Aorta (tissue), 5 donors: Measurements from ENCODE around the gene HYAL3. TPM values are rescaled to one million over a fixed set of nuclear protein-coding genes. Genes with fewer than 3 reads are reported as not detected.

Experiments used
- ATAC-seq: fragments of 200-7000 bp; cut with Tn5 transposase; one replicate; pipeline ENCODE4 v1.9.1; 2022; ENCODE audit warnings: moderate library complexity; ENCODE audit not compliant: low FRiP score
- DNase-seq, 2 donors: peaks; one replicate each; pipeline ENCODE4 v3.0.0-alpha.2; 2020
- H3K27ac ChIP-seq, 2 donors: one replicate each; pipeline ENCODE4 v1.5.1; 2013; ENCODE audit warnings: low read length in 2 of 2, mild to moderate bottlenecking in 2 of 2, moderate library complexity in 2 of 2, control low read depth in 1 of 2, inconsistent platforms in 1 of 2, low read depth in 1 of 2
- H3K27me3 ChIP-seq, 2 donors: one replicate each; pipeline ENCODE4 v1.6.1; 2013; ENCODE audit warnings: control low read depth in 1 of 2, low read length in 1 of 2, mild to moderate bottlenecking in 1 of 2, moderate library complexity in 1 of 2; ENCODE audit not compliant: insufficient read depth in 2 of 2, control insufficient read depth in 1 of 2
- H3K36me3 ChIP-seq, 2 donors: one replicate each; pipeline ENCODE4 v1.6.1; 2013; ENCODE audit warnings: control low read depth in 1 of 2, low read length in 1 of 2, mild to moderate bottlenecking in 1 of 2; ENCODE audit not compliant: insufficient read depth in 2 of 2, control insufficient read depth in 1 of 2
- H3K4me1 ChIP-seq, 2 donors: one replicate each; pipeline ENCODE4 v1.6.1; 2013; ENCODE audit warnings: low read length in 2 of 2, control low read depth in 1 of 2, mild to moderate bottlenecking in 1 of 2, moderate library complexity in 1 of 2; ENCODE audit not compliant: insufficient read depth in 2 of 2, control insufficient read depth in 1 of 2
- H3K4me3 ChIP-seq, 2 donors: one replicate each; pipeline ENCODE4 v1.5.1; 2013; ENCODE audit warnings: low read length in 2 of 2, control low read depth in 1 of 2, mild to moderate bottlenecking in 1 of 2
- H3K9me3 ChIP-seq: one replicate; pipeline ENCODE4 v1.6.1; 2013; ENCODE audit warnings: mild to moderate bottlenecking, low read length; ENCODE audit not compliant: control insufficient read depth
- WGBS, 2 donors: extraction: QIAGEN DNeasy Blood & Tissue Kit; methylation state at CpG; one replicate each; pipeline ENCODE4 v1.1.7; 2013; 5-methylcytosine and 5-hydroxymethylcytosine counted together
- intact Hi-C, 2 donors: fragments of 100-400 bp; cut with DNase I; formaldehyde crosslinking; loops; one replicate each; pipeline versions ENCODE4 v1.14.2 to v1.15.0; 2022
- polyA plus RNA-seq, 2 donors: library from polyadenylated mRNA; stranded (reverse); fragments of 200-250 nt; gene quantifications; one replicate each; pipeline ENCODE4 v1.2.3, GENCODE V29; 2013
- total RNA-seq, 2 donors: library from RNA; stranded (reverse); fragmentation: NEBNext Ultra II Directional; extraction: Animal tissue kit (Norgen Biotek cat#: 25700); gene quantifications; one replicate each; pipeline ENCODE4 v1.2.1, GENCODE V29; 2021
- donor health status: healthy with polysubstance abuse.
- donor health status: Bipolar disorder and iron deficiency.
- donor health status: DM: no; HTN: no; CAD: no.
- donor health status: DM: no; HTN: no; CAD: no.
- donor health status: DM: yes; HTN: yes; CAD: no.

HYAL3 gene
- total and polyA plus RNA-seq, 4 donors, result 0.63 to 5.1 (median 2.5) TPM

GRCh38 chr3:50324351-50325112 is 25.3 kb upstream of the HYAL3 start:
- DNase-seq, result peak in 1 of 2 donors; percentile 74
- intact Hi-C loops, result no loop called here
- no peaks in the 10 kb centered on the region for H3K36me3 ChIP-seq
- H3K4me3 ChIP-seq, result no peak overlapping the region
- no peaks in the 10 kb centered on the region for H3K9me3 ChIP-seq
- no peak for ATAC-seq
- H3K27me3 ChIP-seq, result no peaks in the 10 kb centered on the region
- 49 to 50% methylated on average over 4 of the region's 4 CpGs for WGBS, 2 donors
- H3K4me1 ChIP-seq, result no peaks in the 10 kb centered on the region
- H3K27ac ChIP-seq, result no peak overlapping the region

- peak in 1 of 2 donors; percentile 63 for DNase-seq
- peak; percentile 1 for ATAC-seq
- H3K36me3 ChIP-seq, result no peaks in the 10 kb centered on the region
- H3K27ac ChIP-seq, result no peak overlapping the region
- intact Hi-C loops, result no loop called here
- no peaks in the 10 kb centered on the region for H3K4me1 ChIP-seq
- WGBS, 2 donors, result 69 to 70% methylated on average over 5 of the region's 5 CpGs
- H3K4me3 ChIP-seq, result no peak overlapping the region
- H3K9me3 ChIP-seq, result no peaks in the 10 kb centered on the region
- H3K27me3 ChIP-seq, result no peaks in the 10 kb centered on the region
Observed at GRCh38 chr3:50323614-50324199, 24.5 kb upstream of the HYAL3 start.

GRCh38 chr3:50323092-50323600 is 23.9 kb upstream of the HYAL3 start:
- intact Hi-C loops, result no loop called here
- H3K9me3 ChIP-seq, result no peaks in the 10 kb centered on the region
- ATAC-seq (no peak), DNase-seq (peak in 1 of 2 donors; percentile 62)
- H3K4me3 ChIP-seq, result no peak overlapping the region
- no peaks in the 10 kb centered on the region for H3K36me3 ChIP-seq
- WGBS, 2 donors, result 61 to 69% methylated on average over 4 of the region's 4 CpGs
- no peak overlapping the region for H3K27ac ChIP-seq
- H3K27me3 ChIP-seq, result no peaks in the 10 kb centered on the region
- no peaks in the 10 kb centered on the region for H3K4me1 ChIP-seq

GRCh38 chr3:50322386-50323091 is 23.3 kb upstream of the HYAL3 start, which contains the start of gene HYAL2:
HYAL2 (minus strand) TSS chr3:50322745; CDS start chr3:50320489, 2,256 bp downstream.
- Histone ChIP-seq H3K4me1 (no peaks in the 10 kb centered on the region), H3K27me3 (no peaks in the 10 kb centered on the region), H3K4me3 (peak within 1 kb of the TSS in 1 of 2 donors; percentile 83), H3K9me3 (no peaks in the 10 kb centered on the region), H3K27ac (peak within 1 kb of the TSS in 1 of 2 donors; percentile 48), H3K36me3 (no peaks in the 10 kb centered on the region)
- intact Hi-C loops, result no loop called here
- 51 to 55% methylated on average over 28 to 31 of the region's 31 CpGs for WGBS, 2 donors
- DNase-seq, result peak in 1 of 2 donors; percentile 60
- peak; percentile 16 for ATAC-seq

GRCh38 chr3:50322115-50322385 is 22.8 kb upstream of the HYAL3 start:
- intact Hi-C loops, result no loop called here
- WGBS, 2 donors, result 14 to 19% methylated on average over 14 of the region's 14 CpGs

DNA sequence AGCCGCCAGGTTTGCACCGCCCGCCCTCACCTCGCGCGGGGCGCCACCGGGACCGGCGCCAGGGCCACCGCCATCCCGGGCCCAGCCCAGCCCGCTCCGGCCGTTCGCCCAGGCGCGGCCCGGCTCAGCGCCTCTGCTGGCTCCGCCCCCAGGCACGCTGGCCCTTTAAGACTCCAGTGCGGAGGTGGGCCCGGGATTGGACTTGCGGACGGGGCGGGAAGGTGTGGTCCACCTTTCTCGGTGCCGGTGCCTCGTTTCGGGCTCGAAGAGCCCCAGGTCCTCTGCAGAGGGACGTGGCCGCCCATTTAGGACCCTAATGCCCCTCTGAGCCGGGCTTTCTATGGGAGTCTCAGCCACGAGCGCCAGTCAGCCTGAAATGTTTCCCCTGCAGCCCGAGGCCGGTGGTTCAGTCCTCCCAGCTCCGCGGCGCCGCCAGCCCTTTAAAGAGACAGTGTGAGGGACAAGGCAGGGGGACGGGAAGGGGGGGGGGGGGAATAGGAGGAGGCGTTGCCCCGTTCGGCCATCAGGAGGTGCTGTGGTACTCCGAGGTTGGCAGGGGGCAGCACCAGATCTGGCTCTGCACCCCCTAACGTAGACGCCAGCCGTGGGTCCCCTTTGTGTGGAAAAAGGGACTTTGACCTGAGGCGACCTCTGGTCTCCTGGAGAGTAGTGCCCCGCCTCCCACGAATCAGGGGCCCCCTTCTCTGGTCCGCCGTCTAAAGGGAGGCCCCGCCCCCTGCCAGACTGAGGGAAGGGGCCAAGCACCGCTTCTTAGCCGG is 22.3 kb upstream of the HYAL3 start:
- WGBS, 2 donors, result 1% methylated on average over 50 to 59 of the region's 59 CpGs
- H3K27ac ChIP-seq, result peak overlapping the region; percentile 48 to 85
- peak overlapping the region; percentile 67 to 83 for H3K4me3 ChIP-seq
- no peaks in the 10 kb centered on the region for H3K9me3 ChIP-seq
- no peaks in the 10 kb centered on the region for H3K36me3 ChIP-seq
- intact Hi-C loops, result no loop called here
- DNase-seq (peak; percentile 94 to 95), ATAC-seq (peak; percentile 90)
- no peaks in the 10 kb centered on the region for H3K27me3 ChIP-seq
- no peaks in the 10 kb centered on the region for H3K4me1 ChIP-seq

More at GRCh38 chr3:50322115-50322385, 22.8 kb upstream of the HYAL3 start:
- no peaks in the 10 kb centered on the region for H3K4me1 ChIP-seq
- H3K4me3 ChIP-seq, result no peak overlapping the region
- no peak overlapping the region for H3K27ac ChIP-seq
- H3K9me3 ChIP-seq, result no peaks in the 10 kb centered on the region
- no peak for ATAC-seq
- H3K27me3 ChIP-seq, result no peaks in the 10 kb centered on the region
- H3K36me3 ChIP-seq, result no peaks in the 10 kb centered on the region
- DNase-seq, result no peak

DNA sequence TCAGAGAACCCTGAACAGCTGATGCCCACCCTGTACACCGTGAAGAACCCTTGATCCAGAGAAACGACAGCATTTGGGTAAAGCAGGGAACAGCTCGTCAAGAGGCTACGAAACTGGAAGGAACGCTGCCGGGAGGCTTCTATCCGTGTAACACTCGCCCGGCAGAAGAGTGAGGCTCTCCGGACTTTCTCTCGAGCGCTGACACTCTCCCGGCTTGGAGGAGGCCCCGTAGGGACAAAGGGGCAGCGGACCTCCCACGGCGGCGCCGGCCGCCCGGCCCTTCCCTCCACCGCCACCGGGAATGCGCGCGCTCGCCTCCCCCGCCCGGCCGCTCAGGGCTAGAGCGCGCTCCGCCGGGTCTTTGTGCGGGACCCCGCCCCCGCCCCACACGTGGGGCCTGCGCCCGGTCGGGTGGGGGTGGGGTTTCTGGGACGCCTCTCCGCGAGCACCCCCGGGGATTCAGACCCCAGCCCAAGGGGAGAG is 21.7 kb upstream of the HYAL3 start:
- ATAC-seq (peak; percentile 79), DNase-seq (peak; percentile 83 to 93)
- Histone ChIP-seq H3K27me3 (no peaks in the 10 kb centered on the region), H3K4me3 (peak overlapping the region; percentile 67 to 83), H3K36me3 (no peaks in the 10 kb centered on the region), H3K27ac (peak overlapping the region in 1 of 2 donors; percentile 38), H3K4me1 (no peaks in the 10 kb centered on the region), H3K9me3 (no peaks in the 10 kb centered on the region)
- 0 to 1% methylated on average over 32 to 45 of the region's 45 CpGs for WGBS, 2 donors
- intact Hi-C loops, result no loop called here
